Coronary artery (tissue), 2 donors: ENCODE data around the gene KRT5.

Source experiments
- DNase-seq: peaks from one replicate; pipeline ENCODE4 v3.0.0-alpha.2; 2017; ENCODE audit warnings: low spot score
- H3K27ac ChIP-seq, 2 donors: fragments of 200-600 bp; sonication (generic); one replicate each; pipeline ENCODE4 v1.5.1; 2016 to 2019
- H3K4me3 ChIP-seq: fragments of 200-600 bp; sonication (generic); 2 replicates; pipeline ENCODE4 v1.5.1; 2016; ENCODE audit warnings: mild to moderate bottlenecking, moderate library complexity
- TF ChIP-seq, protein P1 (sequence below): fragments of 200-600 bp; sonication (generic); IDR thresholded peaks from one replicate; pipeline ENCODE4 v1.5.1; 2019; ENCODE audit warnings: antibody characterized with exemption

The KRT5 gene

GRCh38 chr12:52464897-52465296, 55.3 kb downstream of the KRT5 start:
- no peak for DNase-seq
- TF ChIP-seq, protein P1, sequence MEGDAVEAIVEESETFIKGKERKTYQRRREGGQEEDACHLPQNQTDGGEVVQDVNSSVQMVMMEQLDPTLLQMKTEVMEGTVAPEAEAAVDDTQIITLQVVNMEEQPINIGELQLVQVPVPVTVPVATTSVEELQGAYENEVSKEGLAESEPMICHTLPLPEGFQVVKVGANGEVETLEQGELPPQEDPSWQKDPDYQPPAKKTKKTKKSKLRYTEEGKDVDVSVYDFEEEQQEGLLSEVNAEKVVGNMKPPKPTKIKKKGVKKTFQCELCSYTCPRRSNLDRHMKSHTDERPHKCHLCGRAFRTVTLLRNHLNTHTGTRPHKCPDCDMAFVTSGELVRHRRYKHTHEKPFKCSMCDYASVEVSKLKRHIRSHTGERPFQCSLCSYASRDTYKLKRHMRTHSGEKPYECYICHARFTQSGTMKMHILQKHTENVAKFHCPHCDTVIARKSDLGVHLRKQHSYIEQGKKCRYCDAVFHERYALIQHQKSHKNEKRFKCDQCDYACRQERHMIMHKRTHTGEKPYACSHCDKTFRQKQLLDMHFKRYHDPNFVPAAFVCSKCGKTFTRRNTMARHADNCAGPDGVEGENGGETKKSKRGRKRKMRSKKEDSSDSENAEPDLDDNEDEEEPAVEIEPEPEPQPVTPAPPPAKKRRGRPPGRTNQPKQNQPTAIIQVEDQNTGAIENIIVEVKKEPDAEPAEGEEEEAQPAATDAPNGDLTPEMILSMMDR = no peak
- Histone ChIP-seq H3K4me3 (no peak overlapping the region), H3K27ac (no peak overlapping the region)
